ENCODE results near the gene CACNA1C. TPM values are rescaled to one million over a fixed set of nuclear protein-coding genes. Genes with fewer than 3 reads are reported as not detected.

Gene CACNA1C
- total RNA-seq, 1 experiment from 2014 or later = 1.1 TPM

- WGBS (ENCODE audit: extremely low coverage, insufficient read length, low lambda C conversion rate) = no CpG with 5 or more reads among the region's 14 CpGs
These were observed 599.2 kb downstream of the CACNA1C start for GRCh38 chr12:2652011-2652400.

More at GRCh38 chr12:2652011-2652400, 599.2 kb downstream of the CACNA1C start:
- Histone ChIP-seq H4K8ac (replicated peaks; ENCODE audit: insufficient read length, low read depth, low read length) (no peak overlapping the region), H3K79me1 (ENCODE audit: insufficient read depth, low read depth, low read length, poor library complexity, severe bottlenecking) (no peaks in the 10 kb centered on the region), H4K91ac (ENCODE audit: insufficient read length, low read depth, low read length) (no peak overlapping the region), H3K4ac (ENCODE audit: low read depth, low read length) (no peak overlapping the region), H3K4me1 (ENCODE audit: insufficient read depth, low read length) (no peaks in the 10 kb centered on the region), H2BK5ac (ENCODE audit: insufficient read length, low read length) (no peak overlapping the region), H3K9ac (ENCODE audit: extremely low read depth, insufficient read length, low read length) (no peak overlapping the region), H3K27ac (ENCODE audit: insufficient read length, low read depth, low read length) (no peak overlapping the region), H3K4me2 (ENCODE audit: insufficient read depth, insufficient read length, low read length) (no peak overlapping the region), H3K23me2 (ENCODE audit: insufficient read length, low read depth, low read length, poor library complexity, severe bottlenecking) (no peaks in the 10 kb centered on the region), H3K23ac (ENCODE audit: insufficient read length, low read depth, low read length) (no peak overlapping the region), H2BK12ac (ENCODE audit: insufficient read length, low read depth, low read length) (no peak overlapping the region), H3K79me2 (ENCODE audit: insufficient read depth, low read length) (no peaks in the 10 kb centered on the region), H2BK15ac (ENCODE audit: low read depth, low read length) (no peak overlapping the region), H3K14ac (ENCODE audit: insufficient read depth, low read length) (no peak overlapping the region), H4K20me1 (ENCODE audit: control insufficient read depth, insufficient read depth, insufficient read length) (no peaks in the 10 kb centered on the region), H2AK5ac (ENCODE audit: insufficient read length, low read length) (no peak overlapping the region), H2BK120ac (ENCODE audit: low read depth, low read length, poor library complexity, severe bottlenecking) (no peak overlapping the region), H2BK20ac (ENCODE audit: low read depth, low read length, poor library complexity, severe bottlenecking) (no peak overlapping the region), H3K18ac (ENCODE audit: insufficient read length, low read depth, low read length) (no peak overlapping the region), H4K5ac (ENCODE audit: insufficient read length, low read depth, low read length) (no peak overlapping the region), H3T11ph (ENCODE audit: low read length) (no peak overlapping the region), H3K27me3 (ENCODE audit: insufficient read depth, low read length) (no peaks in the 10 kb centered on the region; the same call in 1 of the 2 replicates), H3K9me3 (ENCODE audit: control insufficient read depth, low read depth, low read length) (no peaks in the 10 kb centered on the region), H2AFZ (ENCODE audit: low read length) (no peak overlapping the region), H3K56ac (ENCODE audit: insufficient read length, low read depth, low read length) (no peak overlapping the region)
- peaks cover under 1% of the 10 kb centered on the region for H3K27me3 Mint-ChIP-seq (ENCODE audit: low read depth)
- no peaks in the 10 kb centered on the region; a peak in 2 of 5 replicates for H3K9me3 Mint-ChIP-seq
- no peaks in the 10 kb centered on the region; a peak in 2 of 7 replicates for H3K36me3 Mint-ChIP-seq (ENCODE audit: insufficient read depth in 1 of 3, low read depth in 3 of 3)
- DNase-seq = no peak
- TF ChIP-seq CTCF (conservative IDR thresholded peaks at IDR 0.05) = no peak
- peaks cover 5 to 10% of the 10 kb centered on the region in 2 experiments; a peak in 3 of 4 replicates for H3K4me1 Mint-ChIP-seq
- no peak overlapping the region for H3K27ac Mint-ChIP-seq
- no peak overlapping the region; a peak in 1 of 5 replicates for H3K4me3 Mint-ChIP-seq

Data from H9 (cell line).